T-cell (primary cell): ENCODE data around the gene SCTR. TPM values are rescaled to one million over a fixed set of nuclear protein-coding genes. Genes with fewer than 3 reads are reported as not detected.

Experiments
- ATAC-seq, 4 experiments: fragments of 200-7000 bp in 3 of 4; fragments of 150-1000 bp in 1 of 4; cut with Tn5 transposase; replicated peaks in 1 of 4; 1 replicate in 3 of 4; 2 replicates in 1 of 4; pipeline ENCODE4 v1.10.0; 2021; ENCODE audit warnings: moderate library complexity in 3 of 4, mild to moderate bottlenecking in 2 of 4, moderate number of reproducible peaks in 1 of 4
- CTCF ChIA-PET, 2 donors: fragments of 300-600 bp; sonication (Branson Sonifier 250); formaldehyde crosslinking; loops; one replicate each; lab custom pipeline; 2022; ENCODE audit warnings: antibody characterized with exemption in 2 of 2; lab: Charles Lee
- POLR2A ChIA-PET, 2 donors: fragments of 300-600 bp; sonication (Branson Sonifier 250); formaldehyde crosslinking; loops; one replicate each; lab custom pipeline; 2022; ENCODE audit warnings: antibody characterized with exemption in 2 of 2; lab: Charles Lee
- DNase-seq, 35 experiments: peaks; one replicate each; pipeline versions ENCODE4 v3.0.0 to v3.0.0-alpha.2; 2013 to 2023
- H3K27ac ChIP-seq: one replicate; pipeline ENCODE4 v1.5.1; 2013; ENCODE audit warnings: low read length
- H3K27me3 ChIP-seq, 2 experiments: replicated peaks in 1 of 2; 1 replicate in 1 of 2; 2 replicates in 1 of 2; pipeline versions ENCODE4 v1.6.1 to v1.7.0; 2013; ENCODE audit warnings: low read length in 1 of 2, mixed read lengths in 1 of 2; ENCODE audit not compliant: control insufficient read depth in 2 of 2, insufficient read depth in 2 of 2; ENCODE audit errors: extremely low read depth in 1 of 2
- H3K36me3 ChIP-seq, 2 donors: 1 replicate in 1 of 2; 2 replicates in 1 of 2; pipeline versions ENCODE4 v1.6.1 to v1.7.0; 2013; ENCODE audit warnings: low read length in 1 of 2; ENCODE audit not compliant: control insufficient read depth in 2 of 2, insufficient read depth in 1 of 2; ENCODE audit errors: extremely low read depth in 1 of 2
- H3K4me1 ChIP-seq, 2 experiments: 1 replicate in 1 of 2; 2 replicates in 1 of 2; pipeline versions ENCODE4 v1.6.1 to v1.7.0; 2013; ENCODE audit warnings: low read length in 2 of 2, mixed read lengths in 1 of 2; ENCODE audit not compliant: insufficient read depth in 2 of 2, control insufficient read depth in 1 of 2; ENCODE audit errors: extremely low read depth in 1 of 2
- H3K4me3 ChIP-seq, 2 donors: 1 replicate in 1 of 2; 2 replicates in 1 of 2; pipeline versions ENCODE4 v1.5.1 to v1.7.0; 2013; ENCODE audit warnings: mild to moderate bottlenecking in 2 of 2, low read length in 1 of 2, moderate library complexity in 1 of 2; ENCODE audit not compliant: control insufficient read depth in 1 of 2; ENCODE audit errors: extremely low read depth in 1 of 2
- H3K9me3 ChIP-seq: 2 replicates; pipeline ENCODE4 v1.7.0; 2013
- H3K27ac Mint-ChIP-seq, 2 donors: one replicate each; pipeline ENCODE4 v1.8.0; 2020 to 2021; ENCODE audit warnings: mild to moderate bottlenecking in 2 of 2, mixed read lengths in 2 of 2
- H3K27me3 Mint-ChIP-seq, 2 donors: one replicate each; pipeline ENCODE4 v1.8.0; 2021 to 2022; ENCODE audit warnings: mixed read lengths in 2 of 2
- H3K36me3 Mint-ChIP-seq: one replicate; pipeline ENCODE4 v1.8.0; 2021; ENCODE audit warnings: mixed read lengths
- H3K4me1 Mint-ChIP-seq, 3 donors: one replicate each; pipeline ENCODE4 v1.8.0; 2020 to 2022; ENCODE audit warnings: mixed read lengths in 3 of 3, mild to moderate bottlenecking in 1 of 3
- H3K4me3 Mint-ChIP-seq, 3 donors: one replicate each; pipeline ENCODE4 v1.8.0; 2020 to 2022; ENCODE audit warnings: mild to moderate bottlenecking in 3 of 3, mixed read lengths in 3 of 3, moderate library complexity in 3 of 3
- H3K9me3 Mint-ChIP-seq, 3 donors: one replicate each; pipeline ENCODE4 v1.8.0; 2020 to 2022; ENCODE audit warnings: mixed read lengths in 3 of 3
- WGBS: methylation state at CpG from one replicate; pipeline ENCODE4 v1.1.5; 2013; ENCODE audit warnings: missing lambda C conversion rate; ENCODE audit not compliant: insufficient coverage; 5-methylcytosine and 5-hydroxymethylcytosine counted together
- total RNA-seq, 35 experiments: library from RNA in 6 of 35; stranded (reverse) in 6 of 35; fragments of 120-200 nt in 1 of 35; gene quantifications; one replicate each; pipeline versions ENCODE4 v1.2.1 to v1.2.4 and lab custom pipeline; 2013 to 2026

The SCTR gene
- total RNA-seq, 5 donors from 2014 or later (not counting 1 experiment from before 2014, with no cell fraction given): not detected

- peaks cover 0 to 40% of the 10 kb centered on the region in 2 experiments for H3K27me3 ChIP-seq
- no peaks in the 10 kb centered on the region for H3K4me1 ChIP-seq
- Mint-ChIP-seq H3K4me1 (no peaks in the 10 kb centered on the region), H3K36me3 (no peaks in the 10 kb centered on the region), H3K27ac (no peak overlapping the region), H3K4me3 (no peak overlapping the region), H3K9me3 (peaks cover 0 to 7% (median 0%) of the 10 kb centered on the region in 3 donors), H3K27me3 (peaks cover 48 to 58% of the 10 kb centered on the region in 2 donors)
- ATAC-seq (no peak), DNase-seq (no peak)
- H3K9me3 ChIP-seq: no peaks in the 10 kb centered on the region
- H3K4me3 ChIP-seq: no peak overlapping the region
- CTCF ChIA-PET: no interaction called here
- H3K27ac ChIP-seq: no peak overlapping the region
- POLR2A ChIA-PET: no interaction called here
- 86% methylated on average over 1 of the region's 2 CpGs for WGBS
- no peaks in the 10 kb centered on the region for H3K36me3 ChIP-seq
Observed at GRCh38 chr2:119423811-119424210, 100.5 kb downstream of the SCTR start.

DNA sequence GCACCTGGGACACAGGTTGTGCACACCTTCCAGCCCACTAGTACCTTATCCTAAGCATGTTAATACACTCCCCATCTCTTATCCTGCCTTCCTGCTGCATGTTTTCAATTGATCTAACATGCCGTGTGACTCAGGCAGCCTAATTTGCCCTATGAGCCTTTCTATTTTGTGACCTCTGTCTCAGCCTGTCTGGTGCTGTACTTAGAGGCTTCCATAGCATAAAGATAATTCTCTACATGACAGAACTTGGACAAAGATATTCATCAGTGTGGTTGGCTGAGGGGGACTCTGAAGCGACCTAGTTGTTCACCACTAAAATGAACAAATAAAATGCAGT lies 101.2 kb downstream of the SCTR start:
- Mint-ChIP-seq H3K36me3 (no peaks in the 10 kb centered on the region), H3K9me3 (peaks cover 0 to 7% (median 0%) of the 10 kb centered on the region in 3 donors), H3K4me1 (no peaks in the 10 kb centered on the region), H3K4me3 (no peak overlapping the region), H3K27me3 (peaks cover 50 to 52% of the 10 kb centered on the region in 2 donors), H3K27ac (no peak overlapping the region)
- H3K27me3 ChIP-seq: peaks cover 0 to 37% of the 10 kb centered on the region in 2 experiments
- no peaks in the 10 kb centered on the region for H3K36me3 ChIP-seq
- no peak overlapping the region for H3K4me3 ChIP-seq
- DNase-seq (no peak), ATAC-seq (no peak)
- no peaks in the 10 kb centered on the region for H3K4me1 ChIP-seq
- whole genome bisulfite sequencing: no CpG with 5 or more reads among the region's 2 CpGs
- no peaks in the 10 kb centered on the region for H3K9me3 ChIP-seq
- POLR2A ChIA-PET: no interaction called here
- CTCF ChIA-PET: no interaction called here
- H3K27ac ChIP-seq: no peak overlapping the region

DNA sequence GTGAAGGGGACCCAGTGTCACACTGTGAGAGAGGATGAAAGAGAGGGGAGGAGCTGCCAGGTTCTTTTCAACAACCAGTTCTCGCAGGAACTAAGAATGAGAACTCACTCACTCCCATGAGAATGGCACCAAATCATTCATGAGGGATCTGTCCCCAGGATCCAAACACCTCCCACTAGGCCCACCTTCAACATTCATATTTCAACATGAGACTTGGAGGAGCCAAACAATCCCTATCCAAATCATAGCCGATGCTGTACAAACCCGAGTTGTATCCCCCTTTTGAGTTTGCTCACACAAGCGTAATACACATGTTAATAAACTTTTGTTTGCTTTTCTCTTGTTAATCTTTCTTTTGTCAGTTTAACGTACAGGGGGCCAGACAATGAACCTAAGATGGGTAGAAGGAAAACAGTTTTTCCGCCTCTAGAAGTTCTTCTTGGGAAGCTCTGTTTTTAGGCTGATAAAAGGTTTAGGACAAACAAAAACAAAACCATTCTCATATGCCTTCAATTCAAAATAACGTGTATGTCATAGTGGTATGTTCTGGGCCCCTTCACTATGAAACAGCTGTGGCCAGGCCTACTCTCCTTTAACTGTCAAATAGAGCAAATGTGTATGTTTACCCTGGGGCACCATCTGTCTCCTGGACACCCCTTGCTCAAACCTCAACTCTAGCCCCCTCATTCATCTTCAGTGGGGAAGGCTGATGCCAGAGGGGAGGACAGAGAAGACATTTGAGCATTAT lies 101.7 kb downstream of the SCTR start:
- WGBS: 100% methylated on average over 1 of the region's 7 CpGs
- no peak for ATAC-seq
- Mint-ChIP-seq H3K4me1 (no peaks in the 10 kb centered on the region), H3K9me3 (peaks cover 0 to 7% (median 0%) of the 10 kb centered on the region in 3 donors), H3K4me3 (no peak overlapping the region), H3K27me3 (peaks cover 46 to 48% of the 10 kb centered on the region in 2 donors), H3K27ac (no peak overlapping the region), H3K36me3 (no peaks in the 10 kb centered on the region)
- no peaks in the 10 kb centered on the region for H3K36me3 ChIP-seq
- ChIA-PET POLR2A (no interaction called here), CTCF (no interaction called here)
- DNase-seq: no peak
- H3K4me1 ChIP-seq: no peaks in the 10 kb centered on the region
- no peak overlapping the region for H3K4me3 ChIP-seq
- H3K27ac ChIP-seq: no peak overlapping the region
- H3K9me3 ChIP-seq: no peaks in the 10 kb centered on the region
- peaks cover 0 to 32% of the 10 kb centered on the region in 2 experiments for H3K27me3 ChIP-seq

- no peaks in the 10 kb centered on the region for H3K36me3 Mint-ChIP-seq
- no peak overlapping the region for H3K4me3 Mint-ChIP-seq
- no peaks in the 10 kb centered on the region for H3K4me1 Mint-ChIP-seq
- no peak overlapping the region for H3K4me3 ChIP-seq
- H3K27me3 Mint-ChIP-seq: peaks cover 42 to 45% of the 10 kb centered on the region in 2 donors
- H3K27me3 ChIP-seq: peaks cover 0 to 30% of the 10 kb centered on the region in 2 experiments
- ATAC-seq (no peak), DNase-seq (no peak)
- no peak overlapping the region for H3K27ac ChIP-seq
- H3K36me3 ChIP-seq: no peaks in the 10 kb centered on the region
- H3K27ac Mint-ChIP-seq: no peak overlapping the region
- ChIA-PET POLR2A (interaction anchor here in 1 of 2 donors (0.5 kb wide), 1 partner anchor 1320 kb away, joined by 12 read pairs; no protein-coding TSS in a partner anchor), CTCF (no interaction called here)
- no peaks in the 10 kb centered on the region for H3K4me1 ChIP-seq
- peaks cover 0 to 7% (median 0%) of the 10 kb centered on the region in 3 donors for H3K9me3 Mint-ChIP-seq
- H3K9me3 ChIP-seq: no peaks in the 10 kb centered on the region
Observed at GRCh38 chr2:119421741-119422140, 102.5 kb downstream of the SCTR start.

DNA sequence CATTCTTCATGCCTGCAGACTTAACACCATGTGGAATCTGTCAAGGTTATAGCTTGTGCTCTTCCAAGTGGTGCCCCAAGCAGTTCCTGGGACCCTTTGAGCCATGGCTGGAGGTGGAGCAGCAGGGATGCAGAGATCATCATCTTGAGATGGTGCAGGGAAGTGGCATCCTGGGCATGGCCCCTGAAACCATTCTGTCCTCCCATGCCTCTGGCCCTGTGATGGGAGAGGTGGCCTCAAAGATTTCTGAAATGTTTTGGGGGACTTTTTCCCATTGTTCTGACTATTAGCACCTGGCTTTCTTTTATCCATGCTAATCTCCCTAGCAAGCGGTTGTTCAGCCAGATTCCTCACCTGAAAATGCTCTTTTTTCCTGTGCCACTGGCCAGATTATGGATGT lies 103.0 kb downstream of the SCTR start:
- no peaks in the 10 kb centered on the region for H3K9me3 ChIP-seq
- DNase-seq: no peak
- H3K4me3 ChIP-seq: no peak overlapping the region
- H3K36me3 ChIP-seq: no peaks in the 10 kb centered on the region
- H3K4me1 ChIP-seq: no peaks in the 10 kb centered on the region
- CTCF ChIA-PET: no interaction called here
- peaks cover 38 to 41% of the 10 kb centered on the region in 2 donors for H3K27me3 Mint-ChIP-seq
- peaks cover 0 to 26% of the 10 kb centered on the region in 2 experiments for H3K27me3 ChIP-seq
- ATAC-seq: no peak
- H3K36me3 Mint-ChIP-seq: no peaks in the 10 kb centered on the region
- no peak overlapping the region for H3K27ac ChIP-seq
- 67% methylated on average over 1 of the region's 1 CpG for WGBS
- H3K27ac Mint-ChIP-seq: no peak overlapping the region
- H3K4me1 Mint-ChIP-seq: no peaks in the 10 kb centered on the region
- peaks cover 0 to 7% (median 0%) of the 10 kb centered on the region in 3 donors for H3K9me3 Mint-ChIP-seq
- POLR2A ChIA-PET: interaction anchor here in 1 of 2 donors (0.5 kb wide), 1 partner anchor 1320 kb away, joined by 12 read pairs; no protein-coding TSS in a partner anchor
- no peak overlapping the region for H3K4me3 Mint-ChIP-seq

DNA sequence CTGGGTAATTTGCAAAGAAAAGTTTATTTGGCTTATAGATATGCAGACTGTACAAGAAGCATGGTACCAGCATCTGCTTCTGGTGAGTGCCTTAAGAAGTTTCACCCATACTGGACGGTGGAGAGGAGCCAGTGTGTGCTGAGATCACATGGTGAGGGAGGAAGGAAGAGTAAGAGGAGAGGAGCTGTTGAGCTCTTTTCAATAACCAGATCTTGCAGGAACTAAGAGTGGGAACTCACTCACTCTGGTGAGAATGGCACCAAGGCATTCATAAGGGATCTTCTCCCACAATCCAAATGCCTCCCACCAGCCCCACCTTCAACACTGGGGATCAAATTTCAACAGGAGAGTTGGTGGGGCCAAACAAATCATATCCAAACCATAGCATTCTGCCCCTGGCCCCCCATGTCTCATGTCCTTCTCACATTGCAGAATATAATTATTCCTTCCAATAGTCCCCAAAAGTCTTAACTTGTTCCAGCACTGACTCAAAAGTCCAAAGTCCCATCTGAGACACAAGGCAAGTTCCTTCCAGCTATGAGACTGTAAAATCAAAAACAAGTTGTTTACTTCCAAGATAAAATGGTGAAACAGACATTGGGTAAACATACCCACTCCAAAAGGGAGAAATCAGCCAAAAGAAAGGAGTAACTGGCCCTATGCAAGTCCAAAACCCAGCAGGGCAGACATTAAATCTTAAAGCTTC lies 104.3 kb downstream of the SCTR start:
- no peak overlapping the region for H3K27ac ChIP-seq
- no peak overlapping the region for H3K4me3 ChIP-seq
- DNase-seq (no peak), ATAC-seq (no peak)
- H3K36me3 ChIP-seq: no peaks in the 10 kb centered on the region
- Mint-ChIP-seq H3K27me3 (peaks cover 32 to 33% of the 10 kb centered on the region in 2 donors), H3K27ac (no peak overlapping the region), H3K4me3 (no peak overlapping the region), H3K9me3 (peaks cover 0 to 7% (median 0%) of the 10 kb centered on the region in 3 donors), H3K4me1 (peaks cover 0 to 6% (median 2%) of the 10 kb centered on the region in 3 donors), H3K36me3 (no peaks in the 10 kb centered on the region)
- H3K27me3 ChIP-seq: peaks cover 0 to 19% of the 10 kb centered on the region in 2 experiments
- no peaks in the 10 kb centered on the region for H3K9me3 ChIP-seq
- ChIA-PET POLR2A (no interaction called here), CTCF (interaction anchor here in 1 of 2 donors (0.7 kb wide), 1 partner anchor 1951 kb away, joined by 3 read pairs; no protein-coding TSS in a partner anchor)
- WGBS: 67% methylated on average over 1 of the region's 1 CpG
- H3K4me1 ChIP-seq: no peaks in the 10 kb centered on the region
